Left forelimb (tissue), 1 donor: ENCODE data around the gene RDH11.
"Not testable (repeated sequence)": the region's sequence is repeated elsewhere in the genome, so short reads cannot be mapped to it uniquely, and the experiment has no call there.

Experiments used
- DNase-seq: peaks from one replicate; pipeline ENCODE4 v3.0.0-alpha.2; 2018; ENCODE audit warnings: low spot score

RDH11 gene

GRCh38 chr14:67695394-67695949, at the start of gene RDH11:
TSS of gene RDH11 (minus strand) at chr14:67695764. CDS start at chr14:67695703, 61 bp downstream.
- peak; percentile 86 for DNase-seq

- no peak for DNase-seq
Measured at GRCh38 chr14:67744046-67744445, 48.5 kb upstream of the RDH11 start.

GRCh38 chr14:67738740-67739504, 43.4 kb upstream of the RDH11 start:
- DNase-seq, result no peak

GRCh38 chr14:67736771-67737170, 41.2 kb upstream of the RDH11 start:
- DNase-seq, result no peak

- DNase-seq, result no peak
Measured at GRCh38 chr14:67735336-67736147, 40.0 kb upstream of the RDH11 start.

- DNase-seq, result no peak
Measured at GRCh38 chr14:67734675-67735074, 39.1 kb upstream of the RDH11 start.

GRCh38 chr14:67733616-67734015, 38.1 kb upstream of the RDH11 start:
- DNase-seq, result no peak

GRCh38 chr14:67729072-67729885, 33.7 kb upstream of the RDH11 start:
- no peak for DNase-seq

GRCh38 chr14:67728258-67728657, 32.7 kb upstream of the RDH11 start:
- DNase-seq, result no peak

GRCh38 chr14:67727361-67727760, 31.8 kb upstream of the RDH11 start:
- DNase-seq, result no peak

- DNase-seq, result no peak
Measured at GRCh38 chr14:67725171-67725570, 29.6 kb upstream of the RDH11 start.

- no peak for DNase-seq
Measured at GRCh38 chr14:67722293-67722692, 26.7 kb upstream of the RDH11 start.

- DNase-seq, result no peak
Measured at GRCh38 chr14:67721875-67722274, 26.3 kb upstream of the RDH11 start.

GRCh38 chr14:67719866-67720265, 24.3 kb upstream of the RDH11 start:
- DNase-seq, result no peak

GRCh38 chr14:67719385-67719784, 23.8 kb upstream of the RDH11 start:
- DNase-seq, result not testable (repeated sequence)

GRCh38 chr14:67718265-67718664, 22.7 kb upstream of the RDH11 start:
- DNase-seq, result no peak

- DNase-seq, result no peak
Measured at GRCh38 chr14:67717048-67717447, 21.5 kb upstream of the RDH11 start.

GRCh38 chr14:67710209-67710608, 14.6 kb upstream of the RDH11 start:
- no peak for DNase-seq

- DNase-seq, result not testable (repeated sequence)
Measured at GRCh38 chr14:67709796-67710195, 14.2 kb upstream of the RDH11 start.

GRCh38 chr14:67709346-67709745, 13.8 kb upstream of the RDH11 start:
- not testable (repeated sequence) for DNase-seq

- DNase-seq, result no peak
Measured at GRCh38 chr14:67705211-67705610, 9.6 kb upstream of the RDH11 start.

GRCh38 chr14:67704484-67705089, 9.0 kb upstream of the RDH11 start:
- DNase-seq, result no peak
